Upper lobe of left lung (tissue), 6 donors: ENCODE data around the gene HOXD10. TPM values are rescaled to one million over a fixed set of nuclear protein-coding genes. Genes with fewer than 3 reads are reported as not detected.

ENCODE experiments used
- ATAC-seq, 2 donors: fragments of 200-7000 bp; cut with Tn5 transposase; one replicate each; pipeline ENCODE4 v1.9.1; 2022; ENCODE audit warnings: mild to moderate bottlenecking in 2 of 2, moderate library complexity in 2 of 2; ENCODE audit not compliant: low FRiP score in 2 of 2
- DNase-seq, 2 donors: peaks; one replicate each; pipeline ENCODE4 v3.0.0-alpha.2; 2019 to 2020
- H3K27ac ChIP-seq, 4 donors: fragments of 200-600 bp; sonication (generic); one replicate each; pipeline ENCODE4 v1.5.1; 2016 to 2019
- H3K27me3 ChIP-seq, 4 donors: fragments of 200-600 bp; sonication (generic); one replicate each; pipeline ENCODE4 v1.5.1; 2017 to 2019
- H3K36me3 ChIP-seq, 4 donors: fragments of 200-600 bp; sonication (generic); one replicate each; pipeline ENCODE4 v1.5.1; 2016 to 2019
- H3K4me1 ChIP-seq, 4 donors: fragments of 200-600 bp; sonication (generic); one replicate each; pipeline ENCODE4 v1.5.1; 2018 to 2019
- H3K4me3 ChIP-seq, 4 donors: fragments of 200-600 bp; sonication (generic); one replicate each; pipeline ENCODE4 v1.5.1; 2017 to 2019; ENCODE audit warnings: mild to moderate bottlenecking in 2 of 4, moderate library complexity in 1 of 4
- H3K9me3 ChIP-seq, 4 donors: fragments of 200-600 bp; sonication (generic); one replicate each; pipeline ENCODE4 v1.5.1; 2018 to 2019
- CTCF ChIP-seq, 6 experiments: fragments of 450-650 bp in 4 of 6; fragments of 200-600 bp in 2 of 6; sonication (generic) in 2 of 6; IDR thresholded peaks; one replicate each; pipeline ENCODE4 v1.5.1; 2016 to 2019; ENCODE audit warnings: antibody characterized with exemption in 6 of 6
- EP300 ChIP-seq, 4 donors: sonication (generic); formaldehyde crosslinking; IDR thresholded peaks; one replicate each; pipeline ENCODE4 v1.5.1; 2017; ENCODE audit warnings: antibody characterized with exemption in 4 of 4, control low read depth in 2 of 4
- POLR2A ChIP-seq, 4 donors: fragments of 450-650 bp; IDR thresholded peaks; one replicate each; pipeline ENCODE4 v1.5.1; 2016 to 2017; ENCODE audit warnings: antibody characterized with exemption in 4 of 4, mild to moderate bottlenecking in 2 of 4
- POLR2AphosphoS5 ChIP-seq, 2 donors: sonication (generic); formaldehyde crosslinking; IDR thresholded peaks; one replicate each; pipeline ENCODE4 v1.5.1; 2017; ENCODE audit warnings: antibody characterized with exemption in 2 of 2
- WGBS, 2 donors: methylation state at CpG; one replicate each; pipeline ENCODE4 v1.1.5; 2017 to 2018; 5-methylcytosine and 5-hydroxymethylcytosine counted together
- total RNA-seq, 6 donors: library from RNA; depleted of rRNA in 4 of 6; stranded (reverse); fragments of >200 nt in 4 of 6; gene quantifications; one replicate each; pipeline versions ENCODE4 v1.1.0 to v1.2.1, GENCODE V29; 2016 to 2021
- donor health status: DM: no; HTN: no; CAD: no; lungs with moderate emphysema.
- donor health status: DM: no; HTN: yes; CAD: no; lungs with severe emphysema.

HOXD10 gene
- total RNA-seq, 6 donors from 2014 or later: 0.47 to 0.55 TPM; not detected in 4

DNA sequence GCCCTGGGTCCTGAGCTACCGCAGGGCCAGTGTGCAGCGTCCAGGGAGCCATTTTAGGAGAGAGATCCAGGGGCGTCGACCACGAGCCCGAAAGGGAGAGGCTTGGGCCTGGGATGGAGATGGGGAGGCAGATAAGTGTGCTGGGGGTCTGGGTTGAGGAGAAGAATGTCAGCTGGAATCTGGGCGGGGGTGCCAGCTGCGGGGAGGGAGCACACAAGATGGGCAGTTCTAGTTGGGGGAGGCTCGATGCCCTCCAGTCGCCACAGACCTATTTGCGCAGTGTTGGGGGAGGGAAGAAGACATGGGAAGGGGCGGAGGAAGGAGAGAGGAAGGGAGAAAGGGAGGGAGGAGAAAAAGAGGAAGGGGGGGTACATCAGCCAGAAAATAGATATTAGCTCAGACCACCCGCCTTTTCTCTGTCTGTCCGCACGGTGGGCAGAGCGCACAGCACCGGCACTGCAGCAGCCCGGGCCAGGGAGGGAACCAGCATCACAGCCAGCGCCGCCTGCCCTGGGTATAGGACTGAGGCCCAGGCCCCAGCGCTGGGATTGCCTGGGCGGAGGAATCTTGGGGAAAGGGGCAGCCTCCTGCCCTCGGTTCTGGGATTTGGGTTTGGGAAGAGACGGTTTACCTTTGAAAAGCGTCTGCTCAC is 11.4 kb upstream of the HOXD10 start:
- 10 to 12% methylated on average over 21 to 24 of the region's 25 CpGs for WGBS, 2 donors
- Histone ChIP-seq H3K9me3 (no peaks in the 10 kb centered on the region), H3K27ac (no peak overlapping the region), H3K36me3 (no peaks in the 10 kb centered on the region), H3K27me3 (peaks cover 2 to 94% (median 62%) of the 10 kb centered on the region in 4 donors), H3K4me3 (no peak overlapping the region), H3K4me1 (peaks cover 15 to 44% (median 31%) of the 10 kb centered on the region in 4 donors)
- DNase-seq: no peak
- ATAC-seq: no peak
- no peak for TF ChIP-seq CTCF (IDR thresholded peaks at IDR 0.05)
- no peak for TF ChIP-seq POLR2A (IDR thresholded peaks at IDR 0.05)
- TF ChIP-seq POLR2AphosphoS5 (IDR thresholded peaks at IDR 0.05): no peak
- no peak for TF ChIP-seq EP300 (IDR thresholded peaks at IDR 0.05)

DNA sequence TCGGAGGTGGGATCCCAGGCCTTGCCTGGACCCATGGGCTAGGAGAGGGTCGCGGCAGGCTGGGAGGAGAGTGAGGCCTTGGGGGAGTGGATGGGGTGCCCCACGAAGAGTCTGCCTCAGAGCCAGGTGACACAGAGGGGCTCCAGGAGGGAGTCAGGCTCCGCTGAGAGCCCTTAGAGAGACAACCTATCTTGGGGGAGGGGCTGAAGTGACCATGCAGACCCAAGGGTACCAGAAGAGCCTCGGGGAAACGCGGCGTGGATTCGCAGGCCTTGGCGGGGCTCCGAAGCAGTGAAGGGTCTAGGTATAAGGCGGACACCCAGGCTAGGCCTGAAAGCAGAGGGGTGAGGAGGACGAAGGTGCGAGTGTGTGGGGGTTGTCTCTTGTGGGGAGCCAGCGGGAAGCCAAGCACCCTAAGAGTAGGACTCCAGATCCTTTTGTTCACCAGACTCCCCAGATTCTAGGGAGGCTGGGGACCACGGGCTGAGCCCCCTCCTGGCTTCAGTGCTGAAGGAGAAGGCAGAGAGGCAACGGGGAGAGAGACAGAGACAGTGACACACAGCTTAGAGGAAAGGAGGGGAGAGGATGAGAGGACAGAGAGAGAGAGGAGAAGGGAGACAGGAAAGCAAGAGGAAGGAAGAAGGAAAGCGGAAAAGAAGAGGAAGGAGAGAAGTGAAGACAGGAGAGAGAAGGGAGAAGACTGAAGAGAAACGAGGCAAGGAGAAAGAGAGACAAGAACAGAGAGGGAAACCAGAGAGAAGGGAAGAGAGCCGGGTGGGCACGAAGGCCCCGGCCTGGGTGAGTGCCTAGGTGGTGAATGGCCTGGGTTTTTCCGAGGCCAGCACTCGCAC is 10.6 kb upstream of the HOXD10 start:
- Histone ChIP-seq H3K27ac (no peak overlapping the region), H3K36me3 (no peaks in the 10 kb centered on the region), H3K4me3 (peak overlapping the region in 1 of 4 donors; percentile 23), H3K27me3 (peaks cover 2 to 92% (median 59%) of the 10 kb centered on the region in 4 donors), H3K4me1 (peaks cover 15 to 39% (median 31%) of the 10 kb centered on the region in 4 donors), H3K9me3 (no peaks in the 10 kb centered on the region)
- TF ChIP-seq CTCF (IDR thresholded peaks at IDR 0.05): no peak
- DNase-seq (no peak), ATAC-seq (no peak)
- 7 to 12% methylated on average over 24 to 25 of the region's 25 CpGs for WGBS, 2 donors

- no peaks in the 10 kb centered on the region for H3K36me3 ChIP-seq
- WGBS, 2 donors: 4 to 7% methylated on average over 14 to 56 of the region's 85 CpGs
- ATAC-seq: peak in 1 of 2 donors; percentile 37
- DNase-seq: peak in 1 of 2 donors; percentile 84
- peaks cover 2 to 90% (median 62%) of the 10 kb centered on the region in 4 donors for H3K27me3 ChIP-seq
- TF ChIP-seq EP300 (IDR thresholded peaks at IDR 0.05) (no peak), POLR2AphosphoS5 (IDR thresholded peaks at IDR 0.05) (no peak), CTCF (IDR thresholded peaks at IDR 0.05) (no peak), POLR2A (IDR thresholded peaks at IDR 0.05) (no peak)
- H3K4me3 ChIP-seq: peak within 1 kb of the TSS in 3 of 4 donors; percentile 14 to 26 (median 23)
- no peaks in the 10 kb centered on the region for H3K9me3 ChIP-seq
- H3K27ac ChIP-seq: no peak within 1 kb of the TSS
- H3K4me1 ChIP-seq: peaks cover 15 to 39% (median 31%) of the 10 kb centered on the region in 4 donors
Observed at GRCh38 chr2:176106581-176107539, 9.7 kb upstream of the HOXD10 start, which contains the start of gene HOXD11. Gene HOXD11, plus strand, starts transcription at chr2:176107280. Its CDS starts 76 bp downstream, at chr2:176107356.

DNA sequence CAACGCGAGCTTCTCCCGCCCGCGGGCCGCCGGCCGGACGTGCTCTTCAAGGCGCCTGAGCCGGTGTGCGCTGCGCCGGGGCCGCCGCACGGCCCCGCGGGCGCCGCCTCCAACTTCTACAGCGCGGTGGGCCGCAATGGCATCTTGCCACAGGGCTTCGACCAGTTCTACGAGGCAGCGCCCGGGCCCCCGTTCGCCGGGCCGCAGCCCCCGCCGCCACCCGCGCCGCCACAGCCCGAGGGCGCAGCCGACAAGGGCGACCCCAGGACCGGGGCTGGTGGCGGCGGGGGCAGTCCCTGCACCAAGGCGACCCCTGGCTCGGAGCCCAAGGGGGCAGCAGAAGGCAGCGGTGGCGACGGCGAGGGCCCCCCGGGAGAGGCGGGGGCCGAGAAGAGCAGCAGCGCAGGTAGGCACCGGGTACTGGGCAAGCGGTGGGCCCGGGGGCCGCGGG is 8.8 kb upstream of the HOXD10 start:
- H3K4me3 ChIP-seq: no peak overlapping the region
- H3K4me1 ChIP-seq: peaks cover 15 to 39% (median 31%) of the 10 kb centered on the region in 4 donors
- no peaks in the 10 kb centered on the region for H3K9me3 ChIP-seq
- H3K27ac ChIP-seq: no peak overlapping the region
- no peaks in the 10 kb centered on the region for H3K36me3 ChIP-seq
- WGBS, 2 donors: 3% methylated on average over 18 of the region's 59 CpGs; no CpG with 5 or more reads in 1 of the 2 donors
- DNase-seq (peak in 1 of 2 donors; percentile 81), ATAC-seq (no peak)
- H3K27me3 ChIP-seq: peaks cover 2 to 90% (median 65%) of the 10 kb centered on the region in 4 donors
- TF ChIP-seq EP300 (IDR thresholded peaks at IDR 0.05): no peak
